Stimulated activated CD4-positive, alpha-beta T cell treated with anti-CD3 and anti-CD28 coated beads, Interleukin-1b, Interleukin-23, amount 100 ng/mL, for 4 hours (primary cell): ENCODE results near the gene SGK1.

Source experiments
- DNase-seq, 2 donors: peaks; one replicate each; pipeline ENCODE4 v3.0.0-alpha.2; 2020; ENCODE audit warnings: low read depth in 2 of 2

SGK1 gene

DNA sequence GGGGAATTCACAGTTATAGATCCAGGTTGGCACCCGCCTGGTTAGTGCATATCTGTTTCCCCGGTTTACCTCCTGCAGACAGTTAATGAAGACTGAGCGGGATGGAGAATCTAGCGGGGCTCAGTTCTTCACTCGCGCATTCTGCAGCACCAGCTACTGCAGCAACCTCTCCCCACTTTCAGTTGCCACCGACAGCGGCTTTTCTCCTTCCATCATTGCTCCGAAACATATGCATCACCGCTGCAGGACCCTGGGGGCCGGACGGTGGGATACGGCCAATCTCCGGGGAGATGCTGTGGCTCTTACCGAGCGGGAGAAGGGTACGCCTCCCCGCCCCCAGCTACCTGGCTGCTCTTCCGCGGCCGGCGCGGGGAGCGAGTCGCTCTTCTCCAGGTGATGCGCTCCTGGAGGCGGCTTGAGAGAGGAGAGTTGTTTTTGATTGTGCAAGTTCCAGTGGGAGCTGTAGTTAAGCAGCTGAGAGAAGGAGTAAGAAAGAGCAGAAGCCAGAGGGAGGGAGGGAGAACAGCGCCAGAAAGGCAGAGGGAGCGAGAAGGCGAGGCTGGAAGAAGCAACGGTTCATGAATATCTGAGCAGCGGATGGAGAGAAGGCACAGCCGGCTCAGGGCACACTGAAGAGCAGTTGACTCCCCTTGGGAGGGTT, at the start of gene SGK1:
Gene SGK1 (minus strand): TSS at position 642 of the 661 bp plus-strand sequence. CDS start 652 bp downstream, outside the sequence.
- DNase-seq: peak; percentile 12 to 17

DNA sequence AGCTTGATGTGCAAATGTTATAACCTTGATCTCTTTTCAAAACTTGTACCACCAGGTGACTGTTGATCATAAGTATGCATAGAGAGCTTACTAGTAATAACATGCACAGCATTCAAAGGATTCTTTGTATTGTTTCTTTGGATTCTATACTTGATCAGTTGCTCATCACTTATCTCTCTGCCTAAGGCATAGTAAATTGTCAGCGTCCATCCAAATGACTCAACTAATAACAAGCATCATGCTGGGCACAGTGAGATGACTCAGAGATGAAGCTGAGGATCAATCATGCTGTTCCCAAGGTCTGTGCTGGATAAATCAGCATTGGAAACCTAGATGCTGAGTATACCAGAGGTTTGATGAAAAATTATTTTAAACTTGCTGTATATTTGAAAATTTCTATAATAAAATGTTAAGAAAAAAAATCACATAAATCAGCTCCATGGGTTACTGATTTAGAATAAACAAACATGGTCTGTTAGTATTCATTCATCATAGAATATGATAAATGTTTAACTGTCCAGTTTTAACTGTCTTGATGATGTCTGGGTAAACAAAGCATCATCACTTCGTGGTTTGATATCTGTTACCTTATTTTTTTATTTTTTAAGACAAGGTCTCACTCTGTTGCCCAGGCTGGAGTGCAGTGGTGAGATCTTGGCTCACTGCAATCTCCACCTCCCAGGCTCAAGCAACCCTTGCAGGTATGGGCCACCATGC, 45.6 kb upstream of the SGK1 start:
- DNase-seq: no peak

DNA sequence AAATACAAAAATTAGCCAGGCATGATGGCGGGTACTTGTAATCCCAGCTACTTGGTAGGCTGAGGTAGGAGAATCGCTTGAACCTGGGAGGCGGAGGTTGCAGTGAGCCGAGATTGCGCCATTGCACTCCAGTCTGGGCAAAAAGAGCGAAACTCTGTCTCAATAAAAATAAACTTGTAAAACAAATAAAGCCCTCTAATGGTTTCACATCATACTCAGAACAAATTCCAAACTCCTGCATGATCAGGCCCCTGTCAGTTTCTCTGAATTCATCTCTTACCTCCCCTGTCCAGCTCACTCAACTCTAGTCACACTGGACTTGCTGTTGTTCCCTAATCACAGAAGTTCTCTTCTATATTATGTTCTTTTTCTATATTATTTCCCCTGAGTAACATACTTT, 43.1 kb upstream of the SGK1 start:
- DNase-seq: no peak

DNA sequence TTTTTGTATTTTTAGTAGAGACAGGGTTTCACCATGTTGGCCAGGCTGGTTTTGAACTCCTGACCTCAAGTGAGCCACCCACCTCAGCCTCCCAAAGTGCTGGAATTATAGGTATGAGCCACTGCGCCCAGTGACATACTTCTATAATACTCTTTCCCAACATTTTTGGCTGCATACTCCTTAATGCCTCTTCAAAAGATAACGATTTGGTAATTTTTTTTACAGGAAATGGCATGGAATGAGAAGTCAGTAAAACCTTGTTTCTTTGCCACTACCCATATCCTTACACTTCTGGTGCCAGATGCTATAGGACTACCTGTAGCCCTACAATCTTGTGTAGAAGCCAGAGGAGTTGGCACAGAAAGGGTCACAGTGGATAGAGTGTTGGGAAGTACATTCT, 41.4 kb upstream of the SGK1 start:
- DNase-seq: no peak

GRCh38 chr6:134358320-134358719, 40.4 kb upstream of the SGK1 start:
- DNase-seq: no peak

DNA sequence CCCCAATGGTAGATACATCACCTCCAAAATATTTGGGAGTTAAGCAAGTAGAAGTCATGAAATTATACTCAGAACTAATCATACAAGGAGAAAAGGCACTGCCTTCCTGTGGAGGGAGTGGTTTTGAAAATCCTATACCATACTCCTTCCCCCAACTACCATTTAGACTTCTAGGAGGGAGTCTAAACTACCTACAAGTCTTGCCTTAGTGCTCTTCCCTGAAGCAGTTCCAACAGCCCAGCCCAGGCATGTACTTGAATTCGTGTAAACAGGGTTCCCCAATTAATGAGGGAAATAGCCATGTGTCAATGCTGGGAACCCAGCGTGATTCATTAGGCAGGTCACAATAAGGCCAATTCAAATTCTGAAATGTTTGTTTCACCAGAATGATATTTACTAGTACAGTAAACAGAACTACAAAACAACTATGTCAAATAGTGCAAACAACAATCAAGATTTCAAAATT, 39.1 kb upstream of the SGK1 start:
- DNase-seq: no peak

GRCh38 chr6:134356405-134356804, 38.5 kb upstream of the SGK1 start:
- DNase-seq: no peak

- no peak for DNase-seq
Observed at GRCh38 chr6:134352786-134353480, 35.0 kb upstream of the SGK1 start.

- DNase-seq: no peak
Observed at GRCh38 chr6:134351615-134352474, 33.9 kb upstream of the SGK1 start.

- no peak for DNase-seq
Observed at GRCh38 chr6:134347885-134348805, 30.2 kb upstream of the SGK1 start.

GRCh38 chr6:134346932-134347545, 29.1 kb upstream of the SGK1 start:
- no peak for DNase-seq

DNA sequence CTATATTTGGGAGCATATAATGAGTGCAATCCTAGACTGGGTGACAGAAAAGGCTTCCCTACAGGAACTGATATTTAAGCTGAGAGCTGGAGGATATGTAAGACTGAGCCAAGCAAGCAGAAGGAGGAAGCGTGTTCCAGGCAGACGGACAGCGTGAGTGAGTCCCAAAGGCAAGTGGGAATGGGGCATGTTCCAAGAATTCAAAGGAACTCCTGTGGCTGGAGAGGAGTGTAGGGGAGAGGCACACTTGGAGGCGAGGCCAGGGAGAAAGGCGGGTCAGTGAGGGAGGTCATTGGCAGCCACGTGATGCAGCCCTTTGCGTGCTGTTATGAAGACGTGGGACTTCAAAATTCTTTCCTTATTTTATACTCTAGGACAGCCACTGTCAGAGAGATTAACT, 27.9 kb upstream of the SGK1 start:
- DNase-seq: no peak

DNA sequence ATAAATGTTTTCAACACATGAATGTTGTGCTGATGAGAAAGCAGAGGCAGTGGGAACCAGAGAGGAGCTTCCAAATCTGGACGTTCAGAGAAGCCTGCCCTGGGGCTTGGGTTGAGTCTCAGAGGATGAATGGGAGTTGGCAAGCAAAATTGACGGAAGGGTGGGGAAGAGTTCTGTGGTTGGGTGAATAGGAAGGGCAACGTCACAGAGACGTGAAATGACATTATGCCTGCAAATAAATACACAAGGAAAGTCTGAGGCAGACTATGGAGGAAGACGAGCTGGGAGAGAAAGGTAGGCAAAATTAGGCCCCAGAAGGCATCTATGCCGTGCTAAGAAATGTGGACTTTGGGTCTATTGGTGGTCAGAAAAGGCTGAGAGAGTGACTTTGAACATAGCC, 25.2 kb upstream of the SGK1 start:
- DNase-seq: no peak

DNA sequence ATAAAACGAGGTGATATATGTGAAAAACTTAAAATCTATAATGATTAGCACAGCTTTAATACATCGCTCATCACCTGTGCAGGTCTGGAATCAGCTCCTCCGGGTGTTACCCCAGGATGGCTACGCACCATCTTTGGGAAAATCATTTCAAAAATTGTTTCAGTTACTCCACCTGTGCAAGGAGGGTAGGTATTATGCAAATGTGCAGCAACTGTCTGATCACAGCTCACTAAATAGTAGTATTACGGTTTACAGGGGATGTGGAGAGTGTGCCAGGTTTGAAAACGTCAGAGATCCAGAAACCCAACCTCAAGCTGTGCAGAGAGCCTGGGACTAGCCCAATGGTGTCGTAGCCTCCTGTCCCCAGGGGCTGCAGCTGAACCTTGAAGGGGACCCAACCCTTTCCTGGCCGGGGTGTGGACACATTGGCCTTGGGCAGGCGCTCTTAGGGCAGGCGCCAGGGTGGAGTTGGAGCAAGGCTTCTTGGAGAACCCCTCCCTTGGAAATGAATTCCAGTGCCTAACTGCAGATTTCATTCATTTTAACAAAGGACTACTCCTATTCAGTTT, 24.2 kb upstream of the SGK1 start:
- DNase-seq: no peak

GRCh38 chr6:134340179-134340975, 22.5 kb upstream of the SGK1 start:
- no peak for DNase-seq

- no peak for DNase-seq
Observed at GRCh38 chr6:134339216-134339615, 21.3 kb upstream of the SGK1 start.

- DNase-seq: no peak
Observed at GRCh38 chr6:134331256-134331655, 13.3 kb upstream of the SGK1 start.

DNA sequence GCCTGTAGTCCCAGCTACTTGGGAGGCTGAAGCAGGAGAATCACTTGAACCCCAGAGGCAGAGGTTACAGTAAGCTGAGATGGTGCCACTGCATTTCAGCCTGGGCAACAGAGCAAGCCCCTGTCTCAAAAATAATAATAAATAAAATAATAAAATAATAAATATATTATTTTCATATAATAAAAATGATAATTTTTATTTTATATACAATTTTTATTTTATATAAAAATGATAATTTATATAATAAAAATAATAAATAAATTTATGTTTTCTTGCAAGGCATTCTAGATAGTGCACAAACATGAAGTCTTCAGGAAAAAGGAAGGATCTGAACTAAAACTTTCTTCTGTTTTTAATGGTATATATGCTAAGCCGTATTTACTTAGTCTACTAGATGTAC, 12.6 kb upstream of the SGK1 start:
- DNase-seq: no peak

GRCh38 chr6:134328792-134329191, 10.9 kb upstream of the SGK1 start:
- no peak for DNase-seq
